IMR-90 (cell line): ENCODE results near the gene SKAP1.

Experiments used
- BHLHE40 ChIP-seq: fragments of 150-350 bp; IDR thresholded peaks from 2 replicates; pipeline ENCODE4 v1.6.1; 2016; ENCODE audit warnings: mild to moderate bottlenecking, low read depth, low read length
- CEBPB ChIP-seq: IDR thresholded peaks from 2 replicates; pipeline ENCODE4 v1.6.1; 2012; ENCODE audit warnings: low read depth, low read length, improper control_type of control experiment
- FOS ChIP-seq: fragments of 150-350 bp; IDR thresholded peaks from 2 replicates; pipeline ENCODE4 v1.6.1; 2016; ENCODE audit warnings: low read depth, low read length
- MAFK ChIP-seq: IDR thresholded peaks from 2 replicates; pipeline ENCODE4 v1.6.1; 2012; ENCODE audit warnings: low read depth, low read length, improper control_type of control experiment
- MXI1 ChIP-seq: IDR thresholded peaks from 2 replicates; pipeline ENCODE4 v1.6.1; 2012; ENCODE audit warnings: low read depth, mild to moderate bottlenecking, low read length, moderate library complexity, borderline replicate concordance
- POLR2A ChIP-seq: IDR thresholded peaks from 2 replicates; pipeline ENCODE4 v1.6.1; 2012; ENCODE audit warnings: mild to moderate bottlenecking, low read depth, low read length
- RAD21 ChIP-seq: IDR thresholded peaks from 2 replicates; pipeline ENCODE4 v1.6.1; 2012; ENCODE audit warnings: low read length, improper control_type of control experiment
- RFX5 ChIP-seq: IDR thresholded peaks from 2 replicates; pipeline ENCODE4 v1.8.0; 2012; ENCODE audit warnings: low read depth, mild to moderate bottlenecking, low read length, moderate library complexity
- SMC3 ChIP-seq: fragments of 150-350 bp; IDR thresholded peaks from 2 replicates; pipeline ENCODE4 v1.6.1; 2016; ENCODE audit warnings: low read depth, mild to moderate bottlenecking, antibody characterized with exemption, low read length, moderate library complexity
- USF2 ChIP-seq: fragments of 150-350 bp; IDR thresholded peaks from 2 replicates; pipeline ENCODE4 v1.6.1; 2017; ENCODE audit warnings: mild to moderate bottlenecking, antibody characterized with exemption, low read length, low read depth
- TF ChIP-seq, protein P1 (sequence below): conservative IDR thresholded peaks from 2 replicates; pipeline ENCODE4 v1.5.1; 2012; ENCODE audit warnings: mild to moderate bottlenecking, low read depth, low read length, improper control_type of control experiment

DNA sequence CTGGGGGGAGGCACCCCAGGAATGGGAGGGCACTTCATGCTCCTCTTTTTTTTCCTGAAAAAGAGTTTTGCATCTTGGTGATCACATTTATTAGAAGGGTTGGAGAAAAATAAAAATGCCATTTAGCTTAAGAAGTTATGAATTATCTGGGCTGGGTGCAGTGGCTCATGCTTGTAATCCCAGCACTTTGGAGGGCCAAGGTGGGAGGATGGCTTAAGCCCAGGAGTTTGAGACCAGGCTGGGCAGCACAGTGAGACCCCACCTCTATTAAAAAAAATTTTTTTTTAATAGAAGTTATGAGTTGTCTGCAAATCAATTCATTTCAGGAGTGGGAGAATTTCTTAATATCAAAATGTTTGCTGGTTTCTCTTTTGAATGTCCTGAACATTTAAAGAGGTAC lies 219.0 kb downstream of the SKAP1 start:
- TF ChIP-seq MXI1 (no peak), USF2 (no peak), SMC3 (no peak), BHLHE40 (no peak), POLR2A (no peak), RFX5 (no peak), RAD21 (no peak), FOS (no peak), CEBPB (no peak), MAFK (no peak)
- TF ChIP-seq, protein P1, sequence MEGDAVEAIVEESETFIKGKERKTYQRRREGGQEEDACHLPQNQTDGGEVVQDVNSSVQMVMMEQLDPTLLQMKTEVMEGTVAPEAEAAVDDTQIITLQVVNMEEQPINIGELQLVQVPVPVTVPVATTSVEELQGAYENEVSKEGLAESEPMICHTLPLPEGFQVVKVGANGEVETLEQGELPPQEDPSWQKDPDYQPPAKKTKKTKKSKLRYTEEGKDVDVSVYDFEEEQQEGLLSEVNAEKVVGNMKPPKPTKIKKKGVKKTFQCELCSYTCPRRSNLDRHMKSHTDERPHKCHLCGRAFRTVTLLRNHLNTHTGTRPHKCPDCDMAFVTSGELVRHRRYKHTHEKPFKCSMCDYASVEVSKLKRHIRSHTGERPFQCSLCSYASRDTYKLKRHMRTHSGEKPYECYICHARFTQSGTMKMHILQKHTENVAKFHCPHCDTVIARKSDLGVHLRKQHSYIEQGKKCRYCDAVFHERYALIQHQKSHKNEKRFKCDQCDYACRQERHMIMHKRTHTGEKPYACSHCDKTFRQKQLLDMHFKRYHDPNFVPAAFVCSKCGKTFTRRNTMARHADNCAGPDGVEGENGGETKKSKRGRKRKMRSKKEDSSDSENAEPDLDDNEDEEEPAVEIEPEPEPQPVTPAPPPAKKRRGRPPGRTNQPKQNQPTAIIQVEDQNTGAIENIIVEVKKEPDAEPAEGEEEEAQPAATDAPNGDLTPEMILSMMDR = no peak
